ENCODE results near the gene CEACAM8. TPM values are rescaled to one million over a fixed set of nuclear protein-coding genes. Genes with fewer than 3 reads are reported as not detected.

The CEACAM8 gene
- total RNA-seq, 1 experiment from 2014 or later = not detected

DNA sequence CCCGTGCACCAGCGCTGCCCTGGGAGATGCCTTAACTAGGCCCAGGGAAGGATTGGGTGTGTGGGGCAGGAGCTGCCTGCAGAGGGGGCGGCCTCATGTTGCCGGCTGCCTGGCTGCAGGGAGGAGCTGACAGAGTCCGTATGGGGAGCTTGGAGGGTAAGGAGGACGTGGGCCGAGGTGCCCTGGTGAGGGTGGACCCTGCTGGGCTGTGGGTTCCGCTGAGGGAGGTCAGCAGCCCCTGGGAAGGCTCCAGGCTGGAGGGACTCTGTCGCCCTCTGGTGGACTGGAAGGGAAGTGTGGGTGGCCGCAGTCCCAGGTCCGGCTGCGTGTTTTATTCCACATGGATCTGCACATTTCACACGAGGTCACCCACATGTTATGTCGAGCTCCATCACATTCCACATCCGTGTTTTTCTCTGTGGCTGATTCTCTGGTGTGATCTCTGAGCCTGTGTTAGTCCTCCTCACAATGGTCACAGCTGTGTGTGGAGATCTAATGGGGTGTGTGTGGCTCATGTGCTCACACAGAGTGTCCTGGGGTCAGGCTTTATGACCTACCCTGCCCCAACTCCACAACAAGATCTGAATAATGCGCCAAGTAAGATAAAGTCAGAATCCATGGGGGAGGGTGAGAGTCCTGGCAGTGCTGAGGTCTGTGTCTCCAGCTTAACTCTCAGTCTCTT, 1.8 kb upstream of the CEACAM8 start:
- H3K27ac ChIP-seq (ENCODE audit: low read length) = no peak overlapping the region
- DNase-seq = peak; percentile 24
- H3K4me3 ChIP-seq (ENCODE audit: low read length) = no peak overlapping the region
- peaks cover under 1% of the 10 kb centered on the region; the same call in 1 of the 2 replicates for H3K27me3 ChIP-seq (ENCODE audit: low read length)
- H3K4me1 ChIP-seq (ENCODE audit: insufficient read depth, low read length) = no peaks in the 10 kb centered on the region
- BruUV-seq (replicated peaks) = no TSS peak
- H3K9me3 ChIP-seq (ENCODE audit: low read length) = no peaks in the 10 kb centered on the region
- H2AFZ ChIP-seq (ENCODE audit: low read length) = peak overlapping the region; percentile 50; the same call in 1 of the 2 replicates
- no peaks in the 10 kb centered on the region for H3K79me2 ChIP-seq (ENCODE audit: low read length)
- H3K4me2 ChIP-seq (ENCODE audit: low read length) = no peak overlapping the region
- POLR2A ChIA-PET (ENCODE audit: unreplicated experiment) = no interaction called here
- H3K9ac ChIP-seq (ENCODE audit: low read length) = no peak overlapping the region
- no peaks in the 10 kb centered on the region for H3K9me2 ChIP-seq (replicated peaks; ENCODE audit: low read length)
- H4K20me1 ChIP-seq (ENCODE audit: low read length) = no peaks in the 10 kb centered on the region
- H3K36me3 ChIP-seq (ENCODE audit: low read depth, low read length) = no peaks in the 10 kb centered on the region
- intact Hi-C loops (cut with micrococcal nuclease) = loop anchor here (2.0 kb wide), 1 partner anchor 34 kb away; no protein-coding TSS in a partner anchor
- H3F3A ChIP-seq (ENCODE audit: low read length, unreplicated experiment) = no peaks in the 10 kb centered on the region
- TF ChIP-seq, protein P1, sequence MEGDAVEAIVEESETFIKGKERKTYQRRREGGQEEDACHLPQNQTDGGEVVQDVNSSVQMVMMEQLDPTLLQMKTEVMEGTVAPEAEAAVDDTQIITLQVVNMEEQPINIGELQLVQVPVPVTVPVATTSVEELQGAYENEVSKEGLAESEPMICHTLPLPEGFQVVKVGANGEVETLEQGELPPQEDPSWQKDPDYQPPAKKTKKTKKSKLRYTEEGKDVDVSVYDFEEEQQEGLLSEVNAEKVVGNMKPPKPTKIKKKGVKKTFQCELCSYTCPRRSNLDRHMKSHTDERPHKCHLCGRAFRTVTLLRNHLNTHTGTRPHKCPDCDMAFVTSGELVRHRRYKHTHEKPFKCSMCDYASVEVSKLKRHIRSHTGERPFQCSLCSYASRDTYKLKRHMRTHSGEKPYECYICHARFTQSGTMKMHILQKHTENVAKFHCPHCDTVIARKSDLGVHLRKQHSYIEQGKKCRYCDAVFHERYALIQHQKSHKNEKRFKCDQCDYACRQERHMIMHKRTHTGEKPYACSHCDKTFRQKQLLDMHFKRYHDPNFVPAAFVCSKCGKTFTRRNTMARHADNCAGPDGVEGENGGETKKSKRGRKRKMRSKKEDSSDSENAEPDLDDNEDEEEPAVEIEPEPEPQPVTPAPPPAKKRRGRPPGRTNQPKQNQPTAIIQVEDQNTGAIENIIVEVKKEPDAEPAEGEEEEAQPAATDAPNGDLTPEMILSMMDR (conservative IDR thresholded peaks at IDR 0.05; ENCODE audit: low read depth, low read length) = peak; percentile 81
- no peak for TF ChIP-seq EZH2phosphoT487 (IDR thresholded peaks at IDR 0.05; ENCODE audit: borderline replicate concordance, low read length)
- no peak for TF ChIP-seq EZH2 (IDR thresholded peaks at IDR 0.05; ENCODE audit: low read length, unreplicated experiment)
- CTCF ChIA-PET = no interaction called here
- ATAC-seq = peak; percentile 48

GRCh38 chr19:42595550-42596172, 937 bp upstream of the CEACAM8 start:
- Histone ChIP-seq H3K9me2 (replicated peaks; ENCODE audit: low read length) (no peaks in the 10 kb centered on the region), H3K79me2 (ENCODE audit: low read length) (no peaks in the 10 kb centered on the region), H3F3A (ENCODE audit: low read length, unreplicated experiment) (no peaks in the 10 kb centered on the region), H3K9ac (ENCODE audit: low read length) (no peak overlapping the region), H4K20me1 (ENCODE audit: low read length) (no peaks in the 10 kb centered on the region), H2AFZ (ENCODE audit: low read length) (no peak overlapping the region), H3K4me3 (ENCODE audit: low read length) (no peak overlapping the region), H3K9me3 (ENCODE audit: low read length) (no peaks in the 10 kb centered on the region), H3K4me1 (ENCODE audit: insufficient read depth, low read length) (no peaks in the 10 kb centered on the region), H3K27me3 (ENCODE audit: low read length) (peaks cover 5% of the 10 kb centered on the region; the same call in 1 of the 2 replicates), H3K27ac (ENCODE audit: low read length) (no peak overlapping the region), H3K4me2 (ENCODE audit: low read length) (no peak overlapping the region), H3K36me3 (ENCODE audit: low read depth, low read length) (no peaks in the 10 kb centered on the region)
- ATAC-seq (no peak), DNase-seq (no peak)
- BruUV-seq (replicated peaks) = no TSS peak
- intact Hi-C loops (cut with micrococcal nuclease) = loop anchor here (2.0 kb wide), 1 partner anchor 33 kb away; no protein-coding TSS in a partner anchor
- POLR2A ChIA-PET (ENCODE audit: unreplicated experiment) = no interaction called here
- CTCF ChIA-PET = no interaction called here
- TF ChIP-seq, protein P1 (conservative IDR thresholded peaks at IDR 0.05; ENCODE audit: low read depth, low read length) = no peak
- TF ChIP-seq EZH2 (IDR thresholded peaks at IDR 0.05; ENCODE audit: low read length, unreplicated experiment) (no peak), EZH2phosphoT487 (IDR thresholded peaks at IDR 0.05; ENCODE audit: borderline replicate concordance, low read length) (no peak)

DNA sequence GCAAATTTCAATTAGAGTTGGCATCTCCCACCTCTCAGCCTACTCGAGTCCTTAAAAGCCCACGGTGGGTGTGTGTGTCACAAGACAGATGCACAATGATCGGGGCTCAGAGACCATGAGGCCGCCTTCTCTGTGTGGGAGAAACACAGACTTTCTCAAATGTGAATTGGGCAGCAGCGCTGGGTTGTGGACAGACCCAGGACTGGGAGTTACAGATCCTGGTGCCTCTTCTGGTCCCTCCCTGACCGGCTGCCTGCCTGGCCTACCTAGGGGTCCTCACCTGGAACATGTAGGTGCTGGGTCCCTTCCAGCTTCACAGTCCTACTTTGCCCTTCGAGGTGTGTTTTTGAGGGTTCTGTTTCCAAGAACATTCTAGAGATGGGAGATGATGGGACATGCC, 4.9 kb downstream of the CEACAM8 start:
- no peaks in the 10 kb centered on the region for H3F3A ChIP-seq (ENCODE audit: low read length, unreplicated experiment)
- no peak overlapping the region for H3K4me3 ChIP-seq (ENCODE audit: low read length)
- ATAC-seq (no peak), DNase-seq (no peak)
- no peak overlapping the region for H3K27ac ChIP-seq (ENCODE audit: low read length)
- intact Hi-C loops (cut with micrococcal nuclease) = no loop called here
- no TSS peak for BruUV-seq (replicated peaks)
- no peak overlapping the region for H3K9ac ChIP-seq (ENCODE audit: low read length)
- no peaks in the 10 kb centered on the region for H3K9me2 ChIP-seq (replicated peaks; ENCODE audit: low read length)
- TF ChIP-seq, protein P1 (conservative IDR thresholded peaks at IDR 0.05; ENCODE audit: low read depth, low read length) = no peak
- no peak for TF ChIP-seq EZH2 (IDR thresholded peaks at IDR 0.05; ENCODE audit: low read length, unreplicated experiment)
- no peak for TF ChIP-seq EZH2phosphoT487 (IDR thresholded peaks at IDR 0.05; ENCODE audit: borderline replicate concordance, low read length)
- peaks cover 11% of the 10 kb centered on the region; the same call in 1 of the 2 replicates for H3K27me3 ChIP-seq (ENCODE audit: low read length)
- no peak overlapping the region for H3K4me2 ChIP-seq (ENCODE audit: low read length)
- ChIA-PET POLR2A (ENCODE audit: unreplicated experiment) (no interaction called here), CTCF (no interaction called here)
- H3K4me1 ChIP-seq (ENCODE audit: insufficient read depth, low read length) = no peaks in the 10 kb centered on the region
- no peaks in the 10 kb centered on the region for H4K20me1 ChIP-seq (ENCODE audit: low read length)
- H3K36me3 ChIP-seq (ENCODE audit: low read depth, low read length) = no peaks in the 10 kb centered on the region
- no peaks in the 10 kb centered on the region for H3K9me3 ChIP-seq (ENCODE audit: low read length)
- H2AFZ ChIP-seq (ENCODE audit: low read length) = no peak overlapping the region
- H3K79me2 ChIP-seq (ENCODE audit: low read length) = no peaks in the 10 kb centered on the region

Measured in PC-3 (cell line).